IMR-90 (cell line): ENCODE measurements around the gene PELI1. TPM values are rescaled to one million over a fixed set of nuclear protein-coding genes. Genes with fewer than 3 reads are reported as not detected.

Source experiments
- ATAC-seq: fragments of 200-7000 bp; cut with Tn5 transposase; 2 replicates; pipeline ENCODE4 v1.9.1; 2020; ENCODE audit warnings: low read depth, mild to moderate bottlenecking, moderate library complexity
- BruUV-seq: library from RNA; stranded (reverse); fragments of 400-500 nt; replicated peaks from 2 replicates; lab custom pipeline; 2021; lab: Mats Ljungman, UMichigan
- CTCF ChIA-PET: fragments of 300-600 bp; formaldehyde crosslinking; extraction: SDS; loops from one replicate; lab custom pipeline; 2021; ENCODE audit warnings: antibody characterized with exemption; lab: Yijun Ruan, JAX
- POLR2A ChIA-PET: fragments of 300-600 bp; sonication (Branson Sonifier 250); formaldehyde crosslinking; loops from one replicate; lab custom pipeline; 2022; ENCODE audit warnings: antibody characterized with exemption; ENCODE audit not compliant: unreplicated experiment; lab: Charles Lee
- DNase-seq: peaks from one replicate; pipeline ENCODE4 v3.0.0; 2013
- H2AFZ ChIP-seq: replicated peaks from 2 replicates; pipeline ENCODE3; 2013; ENCODE audit warnings: low read length, mild to moderate bottlenecking; ENCODE audit not compliant: poor library complexity
- H2AK5ac ChIP-seq: 2 replicates; pipeline ENCODE4 v1.6.1; 2013; ENCODE audit warnings: low read depth, low read length, inconsistent platforms
- H2AK9ac ChIP-seq: replicated peaks from 2 replicates; pipeline ENCODE3; 2013; ENCODE audit warnings: mild to moderate bottlenecking, low read depth, low read length, moderate library complexity; ENCODE audit not compliant: poor library complexity
- H2BK120ac ChIP-seq: 2 replicates; pipeline ENCODE4 v1.6.1; 2013; ENCODE audit warnings: low read depth, low read length, inconsistent platforms
- H2BK15ac ChIP-seq: 3 replicates; pipeline ENCODE4 v1.6.1; 2013; ENCODE audit warnings: low read depth, low read length, inconsistent platforms
- H2BK20ac ChIP-seq: 2 replicates; pipeline ENCODE4 v1.6.1; 2013; ENCODE audit warnings: low read depth, mild to moderate bottlenecking, inconsistent platforms, low read length, moderate library complexity
- H2BK5ac ChIP-seq: 2 replicates; pipeline ENCODE4 v1.6.1; 2013; ENCODE audit warnings: mild to moderate bottlenecking, low read depth, low read length, inconsistent platforms; ENCODE audit not compliant: poor library complexity, severe bottlenecking
- H3K14ac ChIP-seq: replicated peaks from 2 replicates; pipeline ENCODE4 v1.6.1; 2013; ENCODE audit warnings: low read depth, low read length, inconsistent platforms
- H3K18ac ChIP-seq: 2 replicates; pipeline ENCODE4 v1.6.1; 2013; ENCODE audit warnings: low read depth, low read length, control low read depth
- H3K23ac ChIP-seq: 2 replicates; pipeline ENCODE4 v1.6.1; 2013; ENCODE audit warnings: low read depth, low read length, inconsistent platforms
- H3K27ac ChIP-seq: 2 replicates; pipeline ENCODE4 v1.5.1; 2013; ENCODE audit warnings: mild to moderate bottlenecking, control low read depth, low read length; ENCODE audit not compliant: insufficient read depth
- H3K27me3 ChIP-seq: 2 replicates; pipeline ENCODE4 v1.6.1; 2013; ENCODE audit warnings: low read length; ENCODE audit not compliant: control insufficient read depth, insufficient read depth
- H3K36me3 ChIP-seq: 2 replicates; pipeline ENCODE4 v1.6.1; 2013; ENCODE audit warnings: low read length, mixed read lengths; ENCODE audit not compliant: control insufficient read depth, insufficient read depth
- H3K4ac ChIP-seq: 2 replicates; pipeline ENCODE4 v1.6.1; 2013; ENCODE audit warnings: low read depth, low read length, inconsistent platforms
- H3K4me1 ChIP-seq: 2 replicates; pipeline ENCODE4 v1.6.1; 2013; ENCODE audit warnings: low read length, mixed read lengths; ENCODE audit not compliant: control insufficient read depth, insufficient read depth
- H3K4me2 ChIP-seq: 2 replicates; pipeline ENCODE4 v1.6.1; 2013; ENCODE audit warnings: low read depth, mild to moderate bottlenecking, control low read depth, low read length, moderate library complexity
- H3K4me3 ChIP-seq: 2 replicates; pipeline ENCODE4 v1.5.1; 2013; ENCODE audit warnings: low read depth, mild to moderate bottlenecking, control low read depth, low read length, moderate library complexity; ENCODE audit not compliant: insufficient read depth
- H3K56ac ChIP-seq: 2 replicates; pipeline ENCODE4 v1.6.1; 2013; ENCODE audit warnings: low read length, inconsistent platforms; ENCODE audit not compliant: insufficient read depth; ENCODE audit errors: extremely low read depth
- H3K79me1 ChIP-seq, 2 experiments: 2 replicates each; pipeline ENCODE4 v1.6.1; 2013; ENCODE audit warnings: low read length in 2 of 2, inconsistent platforms in 1 of 2, low read depth in 1 of 2
- H3K9ac ChIP-seq: 2 replicates; pipeline ENCODE4 v1.6.1; 2013; ENCODE audit warnings: low read depth, low read length, control low read depth
- H3K9me1 ChIP-seq: 2 replicates; pipeline ENCODE4 v1.6.1; 2013; ENCODE audit warnings: low read length, inconsistent platforms; ENCODE audit not compliant: insufficient read depth
- H3K9me3 ChIP-seq: 2 replicates; pipeline ENCODE4 v1.6.1; 2013; ENCODE audit warnings: low read length; ENCODE audit not compliant: control insufficient read depth, insufficient read depth
- H4K20me1 ChIP-seq: 2 replicates; pipeline ENCODE4 v1.6.1; 2013; ENCODE audit warnings: low read length, inconsistent platforms; ENCODE audit not compliant: insufficient read depth
- H4K5ac ChIP-seq: 2 replicates; pipeline ENCODE4 v1.6.1; 2013; ENCODE audit warnings: mild to moderate bottlenecking, low read depth, low read length, control low read depth
- H4K8ac ChIP-seq, 2 experiments: 2 replicates each; pipeline ENCODE4 v1.6.1; 2013; ENCODE audit warnings: low read depth in 2 of 2, low read length in 2 of 2, control low read depth in 1 of 2, inconsistent platforms in 1 of 2
- H4K91ac ChIP-seq: 2 replicates; pipeline ENCODE4 v1.6.1; 2013; ENCODE audit warnings: low read depth, low read length, inconsistent platforms; ENCODE audit not compliant: insufficient read depth
- BHLHE40 ChIP-seq: fragments of 150-350 bp; IDR thresholded peaks from 2 replicates; pipeline ENCODE4 v1.6.1; 2016; ENCODE audit warnings: mild to moderate bottlenecking, low read depth, low read length
- CHD1 ChIP-seq: IDR thresholded peaks from 2 replicates; pipeline ENCODE4 v1.6.1; 2012; ENCODE audit warnings: low read depth, low read length, improper control_type of control experiment
- FOS ChIP-seq: fragments of 150-350 bp; IDR thresholded peaks from 2 replicates; pipeline ENCODE4 v1.6.1; 2016; ENCODE audit warnings: low read depth, low read length
- MAZ ChIP-seq: IDR thresholded peaks from 2 replicates; pipeline ENCODE4 v1.6.1; 2012; ENCODE audit warnings: low read depth, mild to moderate bottlenecking, low read length, improper control_type of control experiment, moderate library complexity, borderline replicate concordance
- MXI1 ChIP-seq: IDR thresholded peaks from 2 replicates; pipeline ENCODE4 v1.6.1; 2012; ENCODE audit warnings: low read depth, mild to moderate bottlenecking, low read length, moderate library complexity, borderline replicate concordance
- NFE2L2 ChIP-seq: fragments of 150-350 bp; IDR thresholded peaks from 2 replicates; pipeline ENCODE4 v1.6.1; 2016; ENCODE audit warnings: low read depth, mild to moderate bottlenecking, low read length
- RCOR1 ChIP-seq: IDR thresholded peaks from 2 replicates; pipeline ENCODE4 v1.6.1; 2012; ENCODE audit warnings: mild to moderate bottlenecking, low read length, improper control_type of control experiment; ENCODE audit not compliant: insufficient replicate concordance
- RFX5 ChIP-seq: IDR thresholded peaks from 2 replicates; pipeline ENCODE4 v1.8.0; 2012; ENCODE audit warnings: low read depth, mild to moderate bottlenecking, low read length, moderate library complexity
- WGBS, 2 experiments: methylation state at CpG; one replicate each; pipeline versions ENCODE4 v1.1.5 to v1.1.7; 2013; ENCODE audit warnings: missing lambda C conversion rate in 2 of 2; ENCODE audit not compliant: insufficient read length in 1 of 2; ENCODE audit errors: extremely low coverage in 2 of 2; 5-methylcytosine and 5-hydroxymethylcytosine counted together
- dilution Hi-C: fragments of 300-500 bp; cut with HindIII; formaldehyde crosslinking; loops from one replicate; pipeline ENCODE4 v1.14.3; 2018; ENCODE audit warnings: low sequenced_read_pairs; ENCODE audit not compliant: unreplicated experiment
- in situ Hi-C: fragments of 300-500 bp; cut with MboI; formaldehyde crosslinking; loops from 3 replicates; pipeline ENCODE4 v1.14.3; 2019; ENCODE audit warnings: low sequenced_read_pairs, inconsistent platforms, mixed read lengths
- intact Hi-C: fragments of 100-400 bp; cut with micrococcal nuclease; formaldehyde crosslinking; loops from 2 replicates; pipeline ENCODE4 v1.10.0; 2022
- polyA plus RNA-seq, 3 experiments: library from polyadenylated mRNA; depleted of rRNA; stranded (reverse); fragments of >200 nt; gene quantifications; 2 replicates each; pipeline ENCODE4 v1.2.3, GENCODE V29; 2012; ENCODE audit warnings: low replicate concordance in 1 of 3
- total RNA-seq: library from RNA; depleted of rRNA; stranded (reverse); fragments of >200 nt; gene quantifications from 2 replicates; pipeline ENCODE4 v1.2.3, GENCODE V29; 2012
- TF ChIP-seq, protein P1 (sequence below): fragments of 150-350 bp; IDR thresholded peaks from 2 replicates; pipeline ENCODE4 v1.6.1; 2017; ENCODE audit warnings: mild to moderate bottlenecking, antibody characterized with exemption, low read length, low read depth

Gene PELI1
- total and polyA plus RNA-seq, 2 of the 4 experiments (the other 2 are of a cell fraction), result 2.2 to 2.5 TPM

DNA sequence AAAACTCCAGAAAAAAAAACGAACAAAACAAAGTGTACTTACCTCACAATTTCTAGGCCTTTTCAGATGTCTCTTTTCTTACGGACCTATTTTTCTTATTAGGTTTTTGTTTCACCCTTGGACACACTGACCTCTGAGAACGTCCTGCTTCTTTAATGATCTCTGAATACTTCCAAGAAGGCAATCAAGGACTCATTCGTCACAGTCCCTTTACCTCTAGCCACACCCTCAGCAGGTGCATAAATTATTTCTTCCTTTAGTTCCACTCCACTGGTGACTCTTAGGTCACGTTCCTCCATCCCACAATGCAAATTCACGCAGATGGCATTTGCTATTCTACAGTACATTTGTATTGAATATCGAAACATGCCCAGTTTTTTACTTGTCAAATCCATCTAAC lies 21.9 kb downstream of the PELI1 start:
- Histone ChIP-seq H3K36me3 (no peaks in the 10 kb centered on the region), H4K5ac (no peak overlapping the region), H3K27me3 (no peaks in the 10 kb centered on the region), H3K56ac (no peak overlapping the region), H2BK5ac (no peak overlapping the region), H2BK15ac (no peak overlapping the region), H4K91ac (no peak overlapping the region), H2BK20ac (no peak overlapping the region), H3K9ac (no peak overlapping the region), H3K23ac (no peak overlapping the region), H2AK5ac (no peak overlapping the region), H4K8ac (no peak overlapping the region), H3K14ac (no peak overlapping the region), H3K4ac (no peak overlapping the region), H2BK120ac (no peak overlapping the region), H3K9me1 (no peaks in the 10 kb centered on the region), H3K4me1 (no peaks in the 10 kb centered on the region), H3K79me1 (peaks cover 3 to 4% of the 10 kb centered on the region in 2 experiments; a peak in 2 of 4 replicates), H3K4me3 (no peak overlapping the region), H2AFZ (no peak overlapping the region), H3K9me3 (no peaks in the 10 kb centered on the region), H3K18ac (no peak overlapping the region), H3K4me2 (no peak overlapping the region), H2AK9ac (no peak overlapping the region), H4K20me1 (no peaks in the 10 kb centered on the region), H3K27ac (no peak overlapping the region)
- DNase-seq (no peak), ATAC-seq (no peak)
- dilution Hi-C loops, result no loop called here
- BruUV-seq, result no TSS peak
- TF ChIP-seq BHLHE40 (no peak), NFE2L2 (no peak), CHD1 (no peak), MAZ (no peak), RCOR1 (no peak), MXI1 (no peak), RFX5 (no peak), FOS (no peak)
- TF ChIP-seq, protein P1, sequence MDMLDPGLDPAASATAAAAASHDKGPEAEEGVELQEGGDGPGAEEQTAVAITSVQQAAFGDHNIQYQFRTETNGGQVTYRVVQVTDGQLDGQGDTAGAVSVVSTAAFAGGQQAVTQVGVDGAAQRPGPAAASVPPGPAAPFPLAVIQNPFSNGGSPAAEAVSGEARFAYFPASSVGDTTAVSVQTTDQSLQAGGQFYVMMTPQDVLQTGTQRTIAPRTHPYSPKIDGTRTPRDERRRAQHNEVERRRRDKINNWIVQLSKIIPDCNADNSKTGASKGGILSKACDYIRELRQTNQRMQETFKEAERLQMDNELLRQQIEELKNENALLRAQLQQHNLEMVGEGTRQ, result no peak
- ChIA-PET CTCF (no interaction called here), POLR2A (no interaction called here)
- intact Hi-C loops, result no loop called here
- 80% methylated on average over 3 of the region's 7 CpGs; no CpG with 5 or more reads in 1 of the 2 experiments for WGBS, 2 experiments
- in situ Hi-C loops, result no loop called here
